Panc1 (cell line): ENCODE measurements around the gene TLDC2. TPM values are rescaled to one million over a fixed set of nuclear protein-coding genes. Genes with fewer than 3 reads are reported as not detected.

Source experiments
- ATAC-seq: fragments of 200-7000 bp; cut with Tn5 transposase; 2 replicates; pipeline ENCODE4 v1.9.1; 2020; ENCODE audit warnings: mild to moderate bottlenecking, moderate library complexity
- BruUV-seq: library from RNA; stranded (reverse); fragments of 400-500 nt; replicated peaks from 2 replicates; lab custom pipeline; 2021; lab: Mats Ljungman, UMichigan
- CTCF ChIA-PET: fragments of 300-600 bp; sonication (Branson Sonifier 250); formaldehyde crosslinking; loops from one replicate; lab custom pipeline; 2022; ENCODE audit warnings: antibody characterized with exemption; lab: Charles Lee
- POLR2A ChIA-PET: fragments of 300-600 bp; sonication (Branson Sonifier 250); formaldehyde crosslinking; loops from one replicate; lab custom pipeline; 2022; ENCODE audit warnings: antibody characterized with exemption; lab: Charles Lee
- DNase-seq: peaks from one replicate; pipeline ENCODE4 v3.0.0-alpha.2; 2010; ENCODE audit warnings: low read depth, low spot score
- H3K27ac ChIP-seq: 2 replicates; pipeline ENCODE4 v1.5.1; 2011; ENCODE audit warnings: mild to moderate bottlenecking, low read length, inconsistent platforms
- H3K27me3 ChIP-seq: fragments of 200-500 bp; sonication (Bioruptor generic); 2 replicates; pipeline ENCODE4 v1.6.0; 2014; ENCODE audit warnings: low read length, inconsistent platforms; ENCODE audit not compliant: control insufficient read depth, insufficient read depth
- H3K36me3 ChIP-seq: fragments of 200-500 bp; sonication (Bioruptor generic); 2 replicates; pipeline ENCODE4 v1.5.1; 2014; ENCODE audit warnings: inconsistent platforms, mild to moderate bottlenecking, low read length, moderate library complexity; ENCODE audit not compliant: control insufficient read depth, insufficient read depth
- H3K4me1 ChIP-seq: 2 replicates; pipeline ENCODE4 v1.5.1; 2011; ENCODE audit warnings: inconsistent platforms, mild to moderate bottlenecking, low read length, moderate library complexity; ENCODE audit not compliant: control insufficient read depth, insufficient read depth
- H3K4me3 ChIP-seq, 2 experiments: 2 replicates each; pipeline ENCODE4 v1.5.1; 2011 to 2012; ENCODE audit warnings: low read depth in 2 of 2, low read length in 2 of 2, mild to moderate bottlenecking in 2 of 2, inconsistent platforms in 1 of 2, moderate library complexity in 1 of 2
- H3K9me3 ChIP-seq: fragments of 200-500 bp; sonication (Bioruptor generic); 2 replicates; pipeline ENCODE4 v1.5.1; 2014; ENCODE audit warnings: low read depth, mild to moderate bottlenecking, inconsistent platforms, low read length, moderate library complexity; ENCODE audit not compliant: control insufficient read depth, insufficient read depth
- CTCF ChIP-seq: fragments of 450-650 bp; IDR thresholded peaks from 2 replicates; pipeline ENCODE4 v1.5.1; 2017; ENCODE audit warnings: mild to moderate bottlenecking
- POLR2AphosphoS5 ChIP-seq: IDR thresholded peaks from 2 replicates; pipeline ENCODE4 v1.6.1; 2012; ENCODE audit warnings: mild to moderate bottlenecking, low read depth, low read length, moderate library complexity
- REST ChIP-seq, 2 experiments: IDR thresholded peaks; 2 replicates each; pipeline ENCODE4 v1.6.1; 2011 to 2012; ENCODE audit warnings: low read depth in 2 of 2, control low read depth in 1 of 2, low read length in 1 of 2, mild to moderate bottlenecking in 1 of 2, moderate library complexity in 1 of 2; ENCODE audit not compliant: insufficient read depth in 1 of 2
- SIN3A ChIP-seq: IDR thresholded peaks from 2 replicates; pipeline ENCODE4 v1.6.1; 2012; ENCODE audit warnings: low read depth, mild to moderate bottlenecking, low read length, moderate library complexity, borderline replicate concordance; ENCODE audit not compliant: insufficient read depth
- TCF7L2 ChIP-seq: IDR thresholded peaks from 2 replicates; pipeline ENCODE4 v1.6.1; 2011; ENCODE audit warnings: mild to moderate bottlenecking, low read depth, low read length, inconsistent platforms
- in situ Hi-C: cut with HindIII; loops from 2 replicates; pipeline ENCODE4 v1.10.0; 2016; ENCODE audit warnings: low sequenced_read_pairs, low pct_unique_long_range_greater_than_20kb
- intact Hi-C: fragments of 100-400 bp; cut with micrococcal nuclease; formaldehyde crosslinking; loops from one replicate; pipeline ENCODE4 v1.10.0; 2022; ENCODE audit not compliant: unreplicated experiment
- total RNA-seq: library from RNA; stranded (reverse); gene quantifications from one replicate; pipeline ENCODE4 v1.2.1, GENCODE V29; 2021; ENCODE audit not compliant: unreplicated experiment

Gene TLDC2
- total RNA-seq, 1 experiment from 2014 or later = not detected

- Histone ChIP-seq H3K4me3 (no peak overlapping the region), H3K36me3 (no peaks in the 10 kb centered on the region), H3K4me1 (no peaks in the 10 kb centered on the region; the same call in 1 of the 2 replicates), H3K9me3 (no peaks in the 10 kb centered on the region), H3K27me3 (no peaks in the 10 kb centered on the region), H3K27ac (no peak overlapping the region)
- POLR2A ChIA-PET = interaction anchor here (0.6 kb wide), 1 partner anchor 14 kb away, joined by 3 read pairs; no protein-coding TSS in a partner anchor
- no peak for ATAC-seq
- CTCF ChIA-PET = no interaction called here
- intact Hi-C loops = no loop called here
- no peak for DNase-seq
- no TSS peak for BruUV-seq
- TF ChIP-seq POLR2AphosphoS5 (no peak), TCF7L2 (no peak), REST (IDR thresholded peaks at IDR 0.05; ENCODE audit: insufficient read depth in 1 of 2, low read depth in 2 of 2, low read length in 1 of 2) (no peak), CTCF (no peak), SIN3A (no peak)
- in situ Hi-C loops = no loop called here
These were observed 26.4 kb upstream of the TLDC2 start for GRCh38 chr20:36849333-36850065.

GRCh38 chr20:36850759-36851158 lies 25.2 kb upstream of the TLDC2 start:
- BruUV-seq = TSS peak; percentile 12
- no peak overlapping the region for H3K4me3 ChIP-seq
- no peaks in the 10 kb centered on the region for H3K36me3 ChIP-seq
- no peak overlapping the region for H3K27ac ChIP-seq
- CTCF ChIA-PET = interaction anchor here (0.6 kb wide), 1 partner anchor 118 kb away, joined by 4 read pairs; no protein-coding TSS in a partner anchor
- POLR2A ChIA-PET = no interaction called here
- TF ChIP-seq POLR2AphosphoS5 (no peak), CTCF (no peak), REST (IDR thresholded peaks at IDR 0.05; ENCODE audit: insufficient read depth in 1 of 2, low read depth in 2 of 2, low read length in 1 of 2) (no peak), TCF7L2 (no peak)
- no peaks in the 10 kb centered on the region for H3K27me3 ChIP-seq
- DNase-seq (no peak), ATAC-seq (no peak)
- H3K4me1 ChIP-seq = peaks cover 13% of the 10 kb centered on the region
- intact Hi-C loops = no loop called here
- in situ Hi-C loops = no loop called here
- no peaks in the 10 kb centered on the region for H3K9me3 ChIP-seq
